ENCODE measurements around the gene CSNK1D. TPM values are rescaled to one million over a fixed set of nuclear protein-coding genes. Genes with fewer than 3 reads are reported as not detected.

CSNK1D gene
- total RNA-seq, 2 donors from 2014 or later: 140 to 142 TPM

DNA sequence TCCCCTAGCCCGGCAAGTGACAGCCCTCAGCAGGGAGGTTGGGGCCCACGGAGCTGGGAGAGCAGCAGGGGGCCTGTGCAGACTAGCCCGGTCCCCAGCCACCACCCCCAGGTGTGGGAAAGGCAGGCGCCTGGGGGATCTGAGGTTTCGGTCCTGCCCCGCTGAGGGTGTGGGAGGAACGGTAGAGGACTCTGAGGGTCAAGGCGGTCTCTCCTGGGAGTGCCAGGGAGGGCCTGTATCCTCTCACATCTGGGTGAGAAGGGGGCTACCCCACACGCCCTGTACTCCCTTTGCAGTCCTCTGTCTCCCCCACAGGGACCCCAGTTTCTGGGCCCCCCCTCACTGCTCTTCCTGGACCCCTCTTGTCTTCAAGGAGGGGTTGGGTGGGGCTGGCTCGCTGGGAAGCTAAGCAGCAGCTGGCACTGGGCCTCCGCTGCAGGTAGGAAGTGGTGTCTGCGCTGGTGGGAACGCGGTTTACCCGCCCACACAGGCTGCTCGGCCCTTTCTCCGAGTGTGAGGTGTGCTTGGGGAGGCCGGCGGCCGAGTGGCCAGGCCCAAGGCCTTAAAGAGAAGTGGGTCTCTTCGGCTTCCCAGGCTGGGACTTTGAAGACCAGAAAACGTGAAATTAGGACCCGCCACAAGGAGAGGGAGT, 28.5 kb upstream of the CSNK1D start:
- Mint-ChIP-seq H3K4me1 (peaks cover 19% of the 10 kb centered on the region), H3K27me3 (no peaks in the 10 kb centered on the region), H3K36me3 (ENCODE audit: low read depth) (peaks cover 42% of the 10 kb centered on the region), H3K9me3 (no peaks in the 10 kb centered on the region), H3K27ac (peak overlapping the region; percentile 100), H3K4me3 (peak overlapping the region; percentile 85)
- peak; percentile 15 for ATAC-seq (replicated peaks)

DNA sequence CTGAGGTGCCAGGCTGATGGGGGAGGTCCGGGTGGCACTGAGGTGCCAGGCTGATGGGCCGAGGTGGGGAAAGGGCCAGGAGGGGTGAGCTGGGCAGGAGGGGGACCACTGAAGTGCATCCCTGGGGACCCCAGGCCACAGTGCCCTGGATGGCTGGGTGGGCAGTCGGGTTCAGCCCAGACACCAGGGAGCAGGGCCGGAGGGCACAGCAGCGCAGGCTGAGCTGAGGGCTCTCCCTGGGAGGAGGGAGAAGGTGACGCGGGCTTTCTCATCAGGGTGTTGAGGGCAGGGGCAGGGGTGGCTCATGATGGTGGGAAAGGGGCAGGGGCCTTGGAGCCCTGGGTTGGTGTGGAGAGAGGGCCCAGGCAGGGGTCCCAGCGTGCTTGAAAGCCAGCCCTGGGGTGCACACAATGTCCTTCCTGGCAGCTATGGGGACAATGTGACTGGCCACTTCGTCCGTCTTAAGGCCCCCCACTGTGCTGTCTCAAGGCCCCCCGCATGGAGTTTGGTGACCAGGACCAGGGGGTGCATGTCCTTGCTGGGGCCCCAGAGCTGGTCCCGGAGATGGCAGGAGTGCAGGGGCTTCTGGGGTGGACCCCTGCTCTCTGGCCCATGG, 27.9 kb upstream of the CSNK1D start:
- Mint-ChIP-seq H3K4me1 (peaks cover 21% of the 10 kb centered on the region), H3K4me3 (peak overlapping the region; percentile 85), H3K9me3 (no peaks in the 10 kb centered on the region), H3K36me3 (ENCODE audit: low read depth) (peaks cover 37% of the 10 kb centered on the region), H3K27me3 (no peaks in the 10 kb centered on the region), H3K27ac (peak overlapping the region; percentile 100)
- no peak for ATAC-seq (replicated peaks)

DNA sequence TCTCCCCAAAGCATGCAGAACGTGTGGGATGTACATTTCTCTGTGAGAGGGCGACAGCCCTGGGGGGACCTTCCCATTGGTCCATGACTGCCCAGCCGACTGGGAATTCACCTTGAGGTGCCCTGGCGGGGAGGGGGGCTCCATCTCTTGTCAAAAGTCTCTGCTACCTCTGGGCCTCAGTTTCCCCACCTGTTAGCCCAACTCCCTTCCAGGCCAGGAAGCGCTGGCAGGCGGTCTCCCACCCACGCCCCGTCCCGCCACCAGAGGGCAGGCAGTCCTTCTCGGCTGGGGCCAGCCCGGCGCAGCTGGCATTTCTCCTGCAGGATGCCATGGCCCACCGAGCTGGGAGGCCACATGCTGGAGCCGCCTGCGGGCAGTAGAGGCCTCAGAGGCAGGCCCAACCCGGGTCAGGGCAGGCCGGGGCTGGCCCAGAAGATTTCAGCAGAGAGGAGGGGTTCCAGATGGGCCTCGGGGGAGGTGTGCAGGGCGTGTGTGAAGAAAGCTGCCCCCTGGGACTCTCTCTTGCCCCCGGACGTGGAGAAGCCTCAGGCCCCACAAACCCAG, 27.3 kb upstream of the CSNK1D start:
- peak overlapping the region; percentile 100 for H3K27ac Mint-ChIP-seq
- no peak for ATAC-seq (replicated peaks)
- no peaks in the 10 kb centered on the region for H3K27me3 Mint-ChIP-seq
- H3K4me3 Mint-ChIP-seq: peak overlapping the region; percentile 85
- H3K4me1 Mint-ChIP-seq: peaks cover 22% of the 10 kb centered on the region
- no peaks in the 10 kb centered on the region for H3K9me3 Mint-ChIP-seq
- peaks cover 35% of the 10 kb centered on the region for H3K36me3 Mint-ChIP-seq (ENCODE audit: low read depth)

DNA sequence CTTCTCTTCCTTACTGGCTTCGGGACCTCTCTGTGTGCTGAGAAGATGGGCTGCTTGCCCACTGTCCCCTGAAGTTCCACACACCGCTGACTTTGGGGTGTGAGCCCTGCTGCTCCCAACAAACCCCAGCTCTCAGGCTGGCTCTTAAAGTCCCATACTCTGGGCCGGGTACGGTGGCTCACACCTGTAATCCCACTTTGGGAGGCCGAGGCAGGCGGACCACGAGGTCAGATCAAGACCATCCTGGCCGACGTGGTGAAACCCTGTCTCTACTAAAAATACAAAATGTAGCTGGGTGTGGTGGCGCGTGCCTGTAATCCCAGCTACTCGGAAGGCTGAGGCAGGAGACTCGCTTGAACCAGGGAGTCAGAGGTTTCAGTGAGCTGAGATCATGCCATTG, 26.7 kb upstream of the CSNK1D start:
- Mint-ChIP-seq H3K4me1 (peaks cover 26% of the 10 kb centered on the region), H3K27me3 (no peaks in the 10 kb centered on the region), H3K9me3 (no peaks in the 10 kb centered on the region), H3K27ac (peak overlapping the region; percentile 100), H3K4me3 (peak overlapping the region; percentile 85), H3K36me3 (ENCODE audit: low read depth) (peaks cover 35% of the 10 kb centered on the region)
- ATAC-seq (replicated peaks): no peak

DNA sequence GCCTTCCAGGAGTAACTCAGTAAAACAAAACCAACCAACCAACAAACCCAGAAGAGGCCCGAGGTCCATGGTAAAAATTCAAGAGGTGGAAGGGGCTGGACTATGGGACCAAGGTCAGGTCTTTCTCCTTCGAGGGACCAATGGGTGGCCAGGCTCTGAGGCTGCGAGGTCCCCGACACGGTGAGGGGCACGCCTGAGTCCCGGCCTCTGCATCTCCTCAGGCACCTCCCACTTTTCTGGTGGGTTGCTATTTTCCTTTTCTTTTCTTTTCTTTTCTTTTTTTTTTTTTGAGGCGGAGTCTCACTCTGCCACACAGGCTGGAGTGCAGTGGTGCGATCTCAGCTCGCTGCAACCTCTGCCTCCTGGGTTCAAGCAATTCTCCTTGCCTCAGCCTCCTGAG, 26.0 kb upstream of the CSNK1D start:
- no peak for ATAC-seq (replicated peaks)
- peak overlapping the region; percentile 85 for H3K4me3 Mint-ChIP-seq
- H3K27ac Mint-ChIP-seq: peak overlapping the region; percentile 100
- H3K36me3 Mint-ChIP-seq (ENCODE audit: low read depth): peaks cover 39% of the 10 kb centered on the region
- H3K27me3 Mint-ChIP-seq: no peaks in the 10 kb centered on the region
- no peaks in the 10 kb centered on the region for H3K9me3 Mint-ChIP-seq
- H3K4me1 Mint-ChIP-seq: peaks cover 31% of the 10 kb centered on the region

DNA sequence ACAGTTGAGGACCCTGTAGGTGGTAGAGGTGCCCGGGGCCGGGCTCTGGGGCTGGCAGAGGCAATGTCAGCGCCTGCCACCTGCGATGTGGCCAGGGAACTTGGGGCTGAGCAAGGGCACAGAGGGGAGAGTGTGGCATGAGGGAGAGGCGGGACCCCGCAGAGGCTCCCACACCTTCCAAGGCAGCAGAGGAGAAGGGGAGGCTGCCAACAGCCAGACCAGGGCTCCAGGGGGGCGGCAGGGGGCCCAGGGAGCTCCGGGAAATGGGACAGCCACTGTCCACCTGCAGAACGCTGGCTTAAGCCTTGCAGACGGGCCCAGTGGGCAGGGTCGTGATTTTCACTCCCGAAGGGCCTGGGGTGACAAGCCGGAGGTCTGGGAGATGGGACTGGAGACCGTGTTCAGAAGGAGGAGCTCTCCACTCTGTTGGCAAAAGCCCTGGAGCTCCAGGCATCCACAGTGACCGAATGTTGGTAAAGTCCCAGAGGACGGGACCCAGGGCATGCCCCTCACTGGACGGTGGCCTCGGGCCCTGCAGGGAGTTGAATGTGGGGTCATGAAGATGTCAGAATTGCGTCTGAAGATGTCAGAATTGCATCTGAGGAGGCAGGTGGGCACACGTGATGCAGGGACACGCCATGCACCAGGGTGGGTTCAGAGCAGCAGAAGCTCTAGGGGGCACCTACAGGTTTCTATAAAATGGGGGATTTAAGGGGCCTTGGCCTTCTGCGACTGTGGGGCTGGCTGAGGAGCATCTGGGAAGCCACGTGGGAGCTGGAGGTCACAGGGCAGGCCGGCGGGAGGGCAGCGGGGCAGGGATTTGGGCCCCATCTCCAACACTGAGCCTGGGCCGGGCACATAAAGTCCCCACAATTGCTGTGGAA, 25.3 kb upstream of the CSNK1D start:
- Mint-ChIP-seq H3K36me3 (ENCODE audit: low read depth) (peaks cover 46% of the 10 kb centered on the region), H3K4me1 (peaks cover 33% of the 10 kb centered on the region), H3K27me3 (no peaks in the 10 kb centered on the region), H3K9me3 (no peaks in the 10 kb centered on the region), H3K4me3 (peak overlapping the region; percentile 85), H3K27ac (peak overlapping the region; percentile 100)
- ATAC-seq (replicated peaks): no peak

DNA sequence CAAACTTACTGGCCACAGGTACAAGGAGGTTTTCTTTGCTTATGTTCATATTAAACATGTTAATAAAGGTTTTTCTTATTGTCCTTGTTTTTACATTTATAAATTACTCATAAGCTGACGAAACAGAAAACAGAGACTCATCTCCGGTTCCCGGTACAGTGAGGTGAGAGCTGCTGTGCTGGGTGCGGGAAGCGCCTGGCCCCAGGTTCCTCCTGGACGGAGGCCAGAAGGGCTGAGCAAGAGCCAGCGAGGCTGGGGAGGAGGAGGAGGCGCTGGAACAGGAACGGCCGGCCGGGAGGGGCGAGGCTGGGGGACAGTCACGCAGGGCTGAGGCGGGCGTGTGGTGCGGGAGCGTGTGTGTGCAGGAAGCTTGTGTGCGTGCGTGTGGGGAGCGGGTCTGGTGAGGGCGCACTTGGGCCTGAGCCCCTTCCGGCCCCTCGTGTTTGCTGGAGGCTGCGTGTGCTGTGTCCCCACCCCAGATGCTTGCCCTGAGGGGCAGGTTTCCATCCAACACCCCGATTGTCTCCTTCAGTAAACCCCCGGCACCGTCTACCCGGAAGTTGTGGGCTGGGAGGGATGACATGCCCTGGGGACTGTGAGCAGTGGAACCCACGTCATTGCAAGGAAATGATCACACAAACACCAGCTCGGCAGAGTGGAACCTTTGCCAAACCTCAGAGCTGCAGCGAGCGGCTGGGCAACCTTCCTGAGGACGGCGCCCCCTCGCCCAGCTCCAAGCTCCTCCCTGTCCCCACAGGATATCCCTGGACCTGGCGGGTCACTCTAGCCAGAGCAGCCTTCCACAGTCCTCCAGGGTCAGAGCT, 24.4 kb upstream of the CSNK1D start:
- no peaks in the 10 kb centered on the region for H3K9me3 Mint-ChIP-seq
- H3K4me3 Mint-ChIP-seq: peak overlapping the region; percentile 85
- peaks cover 33% of the 10 kb centered on the region for H3K4me1 Mint-ChIP-seq
- ATAC-seq (replicated peaks): peak; percentile 74
- peak overlapping the region; percentile 100 for H3K27ac Mint-ChIP-seq
- H3K27me3 Mint-ChIP-seq: no peaks in the 10 kb centered on the region
- peaks cover 51% of the 10 kb centered on the region for H3K36me3 Mint-ChIP-seq (ENCODE audit: low read depth)

DNA sequence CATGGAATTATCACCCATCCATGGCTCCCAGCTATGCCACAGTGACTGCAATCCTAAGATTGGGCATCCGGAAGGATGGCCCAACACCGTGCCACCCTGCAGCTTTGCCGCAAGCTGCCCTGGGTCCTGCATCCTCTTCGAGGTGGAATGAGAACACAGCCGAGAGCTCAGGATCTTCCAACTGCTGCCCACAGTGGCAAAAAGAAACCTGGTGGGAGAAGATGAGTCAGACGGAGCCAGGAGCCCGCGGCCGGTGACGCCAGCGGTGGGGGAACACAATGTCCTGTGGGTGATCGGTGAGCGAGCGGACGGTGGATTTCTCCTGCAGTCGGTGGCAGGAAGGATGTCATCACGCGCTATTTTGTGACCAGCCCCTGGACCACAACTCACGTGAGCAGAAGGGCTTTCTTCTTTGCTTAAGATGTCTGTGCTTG, 23.8 kb upstream of the CSNK1D start:
- Mint-ChIP-seq H3K4me3 (peak overlapping the region; percentile 85), H3K27me3 (no peaks in the 10 kb centered on the region), H3K27ac (peak overlapping the region; percentile 100), H3K36me3 (ENCODE audit: low read depth) (peaks cover 56% of the 10 kb centered on the region), H3K4me1 (peaks cover 33% of the 10 kb centered on the region), H3K9me3 (no peaks in the 10 kb centered on the region)
- ATAC-seq (replicated peaks): peak; percentile 52

DNA sequence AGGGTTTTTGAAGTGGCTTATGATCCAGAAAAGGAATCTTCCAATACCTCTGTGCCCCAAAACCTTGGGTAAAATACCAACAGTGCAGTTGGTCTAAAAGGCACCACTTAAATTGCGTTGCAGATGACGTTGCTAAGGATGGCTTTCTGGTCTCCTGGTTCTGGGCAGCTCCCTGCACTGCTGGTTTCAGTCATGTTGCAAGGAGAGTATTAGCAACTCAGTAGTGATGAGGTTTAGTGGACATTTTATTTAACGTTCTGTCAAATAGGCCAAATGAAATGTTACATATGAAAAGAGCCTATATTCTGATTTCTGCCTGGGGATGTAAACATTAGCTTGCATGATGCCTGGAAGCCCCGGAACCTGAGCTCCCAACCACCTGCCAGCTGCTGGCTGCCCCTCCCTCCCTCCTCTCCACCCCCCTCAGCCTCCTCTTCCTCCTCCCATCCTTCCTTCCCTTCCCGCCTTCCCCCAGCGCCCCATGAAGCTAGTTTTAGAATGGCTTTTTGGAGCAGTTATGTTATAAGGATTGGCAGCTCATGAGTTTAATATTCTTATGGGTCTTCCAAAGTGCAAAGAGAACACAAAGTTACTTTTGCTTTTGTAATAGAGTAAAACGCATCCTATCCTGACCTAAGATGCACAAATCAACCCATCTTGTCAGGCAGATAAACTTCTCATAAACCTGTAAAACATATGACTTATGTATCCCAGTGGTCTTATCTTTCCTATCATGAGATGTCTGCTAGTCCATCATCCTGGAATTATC, 23.2 kb upstream of the CSNK1D start:
- Mint-ChIP-seq H3K4me3 (peak overlapping the region; percentile 85), H3K4me1 (peaks cover 33% of the 10 kb centered on the region), H3K27me3 (no peaks in the 10 kb centered on the region), H3K27ac (peak overlapping the region; percentile 100), H3K9me3 (no peaks in the 10 kb centered on the region), H3K36me3 (ENCODE audit: low read depth) (peaks cover 56% of the 10 kb centered on the region)
- ATAC-seq (replicated peaks): no peak

DNA sequence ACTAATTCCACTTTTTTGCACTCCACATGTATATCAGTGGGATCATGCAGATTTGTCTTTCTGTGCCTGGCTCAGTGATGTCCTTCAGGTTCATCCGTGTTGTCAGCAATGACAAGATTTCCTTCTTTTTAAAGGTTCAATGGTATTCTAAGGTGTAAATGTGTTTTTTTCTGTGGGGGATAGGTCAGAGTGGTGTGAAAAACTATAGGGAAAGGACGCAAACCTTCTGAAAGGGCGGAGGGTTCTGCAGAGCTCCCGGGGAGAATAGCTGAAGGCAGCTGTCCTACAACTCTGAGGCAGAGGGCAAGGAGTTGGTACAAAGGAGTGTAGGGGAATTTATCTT, 21.9 kb upstream of the CSNK1D start:
- peaks cover 52% of the 10 kb centered on the region for H3K36me3 Mint-ChIP-seq (ENCODE audit: low read depth)
- ATAC-seq (replicated peaks): no peak
- H3K9me3 Mint-ChIP-seq: no peaks in the 10 kb centered on the region

GRCh38 chr17:82294064-82294773, 20.7 kb upstream of the CSNK1D start:
- Mint-ChIP-seq H3K36me3 (ENCODE audit: low read depth) (peaks cover 40% of the 10 kb centered on the region), H3K4me3 (peak overlapping the region; percentile 55), H3K4me1 (peaks cover 22% of the 10 kb centered on the region), H3K9me3 (no peaks in the 10 kb centered on the region), H3K27me3 (no peaks in the 10 kb centered on the region), H3K27ac (peak overlapping the region; percentile 79)
- ATAC-seq (replicated peaks): no peak

More for the DNA sequence above, 21.9 kb upstream of the CSNK1D start:
- no peak overlapping the region for H3K27ac Mint-ChIP-seq
- H3K27me3 Mint-ChIP-seq: no peaks in the 10 kb centered on the region
- peaks cover 29% of the 10 kb centered on the region for H3K4me1 Mint-ChIP-seq
- peak overlapping the region; percentile 55 for H3K4me3 Mint-ChIP-seq

- peak overlapping the region; percentile 55 for H3K4me3 Mint-ChIP-seq
- H3K27me3 Mint-ChIP-seq: no peaks in the 10 kb centered on the region
- peaks cover 26% of the 10 kb centered on the region for H3K36me3 Mint-ChIP-seq (ENCODE audit: low read depth)
- H3K4me1 Mint-ChIP-seq: peaks cover 27% of the 10 kb centered on the region
- no peaks in the 10 kb centered on the region for H3K9me3 Mint-ChIP-seq
- ATAC-seq (replicated peaks): peak; percentile 89
- H3K27ac Mint-ChIP-seq: peak overlapping the region; percentile 78
Observed at GRCh38 chr17:82292251-82293154, 19.0 kb upstream of the CSNK1D start.
